Hepatic stellate cell (primary cell): ENCODE results near the gene CDH23.

Experiments
- DNase-seq: peaks from one replicate; pipeline ENCODE4 v3.0.0; 2011; ENCODE audit warnings: low spot score

The CDH23 gene

DNA sequence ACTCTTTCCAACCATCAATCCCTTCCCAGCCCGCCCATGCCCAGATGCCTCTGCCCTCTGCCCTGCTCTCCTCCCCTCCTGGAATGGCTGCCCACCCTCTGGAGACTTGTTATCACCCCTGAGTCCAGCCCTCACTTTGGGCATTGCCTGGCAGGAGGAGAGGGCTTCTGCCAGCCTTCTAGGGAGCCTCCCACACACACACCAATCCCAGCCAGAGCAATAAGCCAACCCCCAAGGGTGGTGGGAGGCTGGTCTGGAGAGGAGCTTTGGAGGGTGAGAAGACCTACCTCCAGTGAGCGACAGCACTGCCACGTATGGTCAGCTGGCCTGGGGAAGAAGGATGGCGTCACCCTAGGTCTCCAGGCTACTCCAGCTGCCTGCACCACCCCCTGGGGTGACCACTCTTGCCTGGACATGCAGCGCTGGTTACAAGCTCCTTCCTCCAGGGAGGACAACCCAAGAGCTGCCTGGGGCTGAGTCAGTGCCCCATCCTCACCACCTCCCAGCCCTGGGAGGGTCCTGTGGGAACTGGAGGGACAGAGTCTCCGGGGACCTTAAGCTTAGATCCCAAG is 314.4 kb downstream of the CDH23 start:
- DNase-seq = no peak

DNA sequence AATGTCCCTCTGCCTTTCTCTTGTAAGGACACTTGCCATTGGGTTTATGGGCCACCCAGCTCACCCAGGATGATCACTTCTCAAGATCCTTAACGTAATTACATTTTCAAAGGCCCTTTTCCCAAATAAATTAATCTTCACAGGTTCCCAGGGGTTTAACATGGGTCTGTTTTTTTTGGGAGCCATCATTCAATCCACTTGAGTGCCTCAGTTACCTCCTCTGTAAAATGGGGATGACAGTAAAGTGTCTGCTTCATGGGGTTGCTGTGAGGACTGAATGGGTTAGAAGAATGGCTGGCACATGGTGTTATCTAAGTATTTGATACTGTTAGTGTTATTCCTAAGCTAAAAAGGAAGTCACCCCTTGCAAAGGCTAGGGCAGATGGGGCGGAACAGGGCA is 315.4 kb downstream of the CDH23 start:
- no peak for DNase-seq

DNA sequence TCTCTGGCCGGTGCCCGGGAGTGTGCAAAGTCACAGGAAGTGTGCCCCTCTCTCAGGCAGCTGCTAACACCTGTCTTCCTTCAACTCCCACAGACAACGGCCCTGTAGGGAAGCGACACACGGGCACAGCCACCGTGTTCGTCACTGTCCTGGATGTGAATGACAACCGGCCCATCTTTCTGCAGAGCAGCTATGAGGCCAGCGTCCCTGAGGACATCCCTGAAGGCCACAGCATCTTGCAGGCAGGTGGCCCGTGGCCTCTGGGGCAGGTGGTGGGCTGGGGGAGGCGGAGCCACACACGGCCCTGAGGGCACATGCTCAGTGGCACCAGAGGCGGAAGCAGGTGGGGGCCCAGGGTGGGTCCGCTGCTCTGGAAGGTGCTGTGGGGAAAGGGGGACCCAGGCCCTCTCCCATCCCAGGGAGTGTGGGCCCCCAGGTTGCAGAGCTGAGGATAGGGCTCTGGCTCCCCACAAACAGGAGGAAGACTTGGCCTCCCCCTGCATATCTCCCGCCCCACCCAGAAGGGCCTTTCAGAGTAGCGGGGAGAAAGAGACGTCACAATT is 315.9 kb downstream of the CDH23 start:
- no peak for DNase-seq

DNA sequence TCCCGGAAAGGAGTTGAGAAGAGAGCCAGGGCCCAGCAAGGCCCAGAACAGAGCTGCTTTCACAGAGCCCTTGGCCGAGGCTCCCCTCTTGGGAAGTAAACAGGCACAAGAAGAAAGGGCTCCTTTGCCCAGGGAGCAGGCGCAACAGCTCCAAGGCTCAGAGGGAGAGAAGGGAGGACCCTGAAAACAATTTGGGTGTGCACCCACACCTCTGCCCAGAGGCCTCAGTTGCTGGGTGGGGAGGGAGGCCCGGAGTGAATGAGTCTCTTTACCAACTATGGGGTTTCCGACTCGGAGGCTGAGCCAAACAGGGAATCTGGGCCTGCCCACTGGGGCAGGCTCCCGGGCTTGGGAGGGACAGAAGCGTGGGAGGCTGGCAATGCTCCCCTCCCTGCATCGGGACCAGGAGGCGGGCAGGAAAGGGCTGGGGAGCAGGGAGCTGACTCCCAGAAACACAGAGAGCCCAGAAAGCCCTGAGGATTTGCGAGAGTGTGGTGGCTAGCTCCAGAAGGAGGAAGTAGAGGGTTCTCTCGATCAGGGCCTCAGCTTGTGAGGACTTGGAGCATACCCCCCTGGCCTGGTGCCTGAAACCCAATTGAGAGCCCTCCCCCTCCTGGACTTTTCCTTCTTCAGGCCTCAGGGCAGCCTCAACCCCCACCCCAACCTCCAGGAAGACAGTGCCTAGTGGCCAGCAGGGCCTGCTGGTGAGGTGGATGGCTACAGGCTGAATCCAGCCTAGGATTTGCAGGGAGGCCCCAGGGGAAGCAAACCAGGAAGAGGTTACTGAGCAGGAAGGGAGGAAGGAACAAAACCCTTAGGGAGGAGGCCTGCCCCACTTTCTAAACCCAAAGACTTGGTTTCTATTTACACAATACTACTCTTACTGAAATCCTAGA is 316.7 kb downstream of the CDH23 start:
- peak; percentile 94 for DNase-seq

DNA sequence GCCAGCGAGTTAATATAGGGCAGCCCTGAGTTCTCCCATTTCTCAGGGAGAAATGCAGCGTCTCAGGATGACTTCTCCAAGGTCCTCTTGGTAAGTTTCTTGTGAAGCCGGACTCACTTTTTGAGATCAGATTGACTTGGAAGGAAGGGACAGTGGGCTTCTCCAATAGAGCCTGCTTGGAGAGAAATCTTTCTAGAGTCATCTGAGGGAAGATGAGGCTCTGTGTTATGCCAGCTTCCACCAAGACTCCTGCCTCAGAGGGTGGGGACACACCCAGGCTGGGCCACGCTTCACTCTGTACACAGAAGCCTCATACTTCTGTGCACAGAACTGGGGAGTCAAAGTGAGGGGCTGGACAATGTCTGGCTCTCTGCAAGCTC is 317.3 kb downstream of the CDH23 start:
- no peak for DNase-seq

DNA sequence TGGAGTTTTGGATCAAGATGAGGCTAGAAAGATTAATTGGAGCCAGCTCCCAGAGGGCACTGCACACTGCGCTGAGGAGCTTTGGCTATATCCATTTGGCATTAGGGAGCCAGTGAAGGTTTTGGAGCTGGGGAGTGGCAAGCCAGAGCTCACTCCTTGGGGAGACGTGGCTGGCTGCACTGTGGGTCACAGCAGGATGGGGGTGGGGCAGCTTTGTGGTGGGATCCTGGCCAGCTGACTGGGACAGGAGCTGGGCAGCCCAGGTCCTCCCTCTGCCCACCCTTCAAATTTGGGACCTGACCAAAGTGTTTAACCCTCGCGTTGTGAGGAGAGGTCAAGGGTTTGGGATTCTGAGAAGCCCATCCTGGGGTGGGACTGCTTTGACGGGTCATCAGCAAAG is 317.9 kb downstream of the CDH23 start:
- no peak for DNase-seq

DNA sequence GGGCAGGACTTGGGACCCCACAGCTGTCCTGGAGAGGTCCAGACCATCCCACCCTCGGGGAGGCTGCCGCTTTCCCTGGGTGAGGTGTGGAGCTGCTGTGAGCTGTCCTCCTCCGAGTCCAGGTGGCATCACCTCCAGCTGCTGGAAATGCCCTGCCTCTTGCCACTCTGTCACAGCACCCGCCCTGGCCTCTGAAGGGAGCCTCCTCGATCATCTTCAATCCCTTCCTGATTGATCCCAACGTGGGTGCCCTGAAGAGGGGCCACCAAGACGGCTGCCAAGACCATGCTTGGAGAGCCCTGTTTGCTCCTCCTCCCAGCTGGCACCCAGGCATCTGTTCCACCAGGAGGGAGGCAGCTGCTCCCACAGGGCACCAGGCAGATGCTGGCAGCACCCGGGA is 318.3 kb downstream of the CDH23 start:
- DNase-seq = no peak

DNA sequence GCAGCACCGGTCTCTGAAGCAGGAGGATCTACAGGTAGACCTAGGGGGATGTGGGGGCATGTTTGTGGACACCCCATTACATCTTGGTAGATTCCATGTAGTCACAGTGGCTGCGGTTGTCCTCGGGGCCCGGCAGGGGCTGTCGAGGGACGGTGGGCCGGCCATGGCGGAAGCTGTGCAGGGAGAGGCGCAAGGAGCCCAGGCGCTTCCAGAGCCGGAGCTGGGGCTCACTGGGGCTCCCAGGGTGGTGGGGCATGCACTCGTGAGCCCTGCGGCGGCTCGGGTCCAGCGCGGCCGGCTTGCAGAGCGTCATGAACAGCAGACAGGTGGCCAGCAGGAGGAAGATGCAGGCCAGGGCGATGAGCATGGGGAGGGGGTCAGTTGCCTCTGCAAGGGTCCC is 319.1 kb downstream of the CDH23 start:
- no peak for DNase-seq

DNA sequence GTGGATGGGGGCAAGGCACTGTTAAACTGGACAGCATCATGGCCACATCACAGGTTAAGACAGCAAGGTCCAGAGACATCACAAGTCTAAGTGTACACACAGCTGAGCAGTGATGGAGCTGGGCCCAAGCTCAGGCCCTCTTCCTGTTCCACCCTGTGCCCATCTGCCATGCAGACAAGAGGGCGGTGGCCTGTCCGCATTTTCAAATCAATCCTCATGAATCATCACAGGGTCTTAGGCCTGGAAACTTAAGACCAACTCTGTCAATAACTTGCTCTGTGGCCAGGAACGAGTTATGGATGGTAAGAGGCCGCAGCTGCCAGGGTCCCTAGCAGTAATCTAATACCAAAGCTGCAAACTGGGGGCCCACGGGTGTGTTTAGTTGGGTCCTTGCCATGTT is 319.7 kb downstream of the CDH23 start:
- no peak for DNase-seq

DNA sequence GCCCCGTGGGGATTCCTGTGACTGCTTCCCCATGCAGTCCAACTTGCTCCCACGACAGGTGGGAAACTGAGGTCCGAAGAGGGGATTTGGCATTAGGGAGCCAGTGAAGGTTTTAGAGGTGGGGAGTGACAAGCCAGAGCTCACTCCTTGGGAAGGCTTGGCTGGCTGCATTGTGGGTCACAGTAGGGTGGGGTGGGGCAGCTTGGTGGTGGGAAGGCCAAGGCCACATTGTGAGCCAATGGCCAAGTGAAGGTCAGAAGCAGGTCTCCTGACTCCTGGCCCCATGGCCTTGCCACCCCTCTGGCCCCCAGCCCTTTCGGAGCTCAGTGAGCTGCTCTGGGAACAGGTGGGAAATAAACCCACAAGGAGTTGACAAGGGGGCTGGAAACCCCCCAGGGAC is 320.3 kb downstream of the CDH23 start:
- no peak for DNase-seq

DNA sequence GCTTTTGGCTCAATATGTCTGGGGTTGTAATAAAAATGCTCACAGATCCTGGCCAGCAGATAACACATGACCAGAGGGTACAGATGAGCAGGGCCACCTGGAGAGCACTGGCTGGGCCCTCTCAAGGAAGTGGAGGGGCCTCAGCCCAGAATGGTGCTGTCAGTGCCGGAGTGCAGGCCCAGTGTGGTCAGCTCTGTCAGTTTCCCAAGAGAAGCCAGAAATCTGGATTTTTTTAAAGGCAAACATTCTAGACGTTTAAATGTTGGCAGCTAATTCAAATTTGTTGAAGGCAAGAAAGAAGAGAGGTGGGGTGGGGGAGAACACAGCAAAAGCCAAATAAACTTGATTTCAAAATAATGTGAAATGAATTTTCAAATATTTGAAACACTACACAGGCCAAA is 320.8 kb downstream of the CDH23 start:
- no peak for DNase-seq

DNA sequence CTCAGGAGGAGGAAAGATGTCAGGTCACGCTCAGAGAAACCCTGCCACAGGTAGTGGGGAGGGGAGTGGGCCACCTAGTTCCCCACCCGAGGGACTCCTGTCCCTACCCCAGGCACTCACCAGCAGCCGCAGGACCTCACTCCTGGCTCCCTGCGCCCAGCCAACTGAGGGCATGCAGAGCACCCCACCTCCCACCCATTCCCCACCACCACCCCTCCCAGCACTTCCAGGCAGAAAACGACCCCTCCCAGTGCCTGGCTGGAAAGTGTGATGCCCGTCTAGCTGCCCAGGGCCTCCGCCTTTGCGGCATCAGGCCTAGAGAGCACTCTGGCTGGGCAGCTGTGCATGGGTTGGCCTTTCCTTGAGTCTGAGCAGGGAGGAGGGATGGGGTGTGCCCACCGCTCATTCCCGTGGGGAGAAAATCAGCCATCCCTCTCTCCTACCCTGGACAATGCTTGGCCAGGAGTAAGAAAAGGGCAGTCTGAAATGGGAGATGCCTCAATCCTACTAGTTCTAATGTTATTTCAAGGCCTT is 321.5 kb downstream of the CDH23 start:
- no peak for DNase-seq

DNA sequence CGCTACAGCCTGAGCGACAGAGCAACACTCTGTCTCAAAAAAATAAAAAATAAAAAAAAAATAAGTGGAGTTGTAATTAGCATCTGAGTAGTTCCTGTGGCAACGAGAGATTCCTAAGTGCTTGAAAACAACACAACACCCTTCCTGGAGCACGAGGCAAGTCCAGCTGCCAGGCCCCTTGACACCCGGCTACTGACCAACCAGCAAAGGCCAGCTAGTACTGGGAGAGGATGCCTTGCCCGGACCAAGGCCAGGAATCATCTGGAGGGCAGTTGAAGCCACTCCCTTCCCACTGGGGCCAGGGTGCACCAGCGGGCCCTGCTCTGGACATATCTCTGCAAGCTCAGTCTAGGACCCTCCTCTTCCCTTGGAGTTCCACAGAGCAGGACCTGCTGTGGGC is 322.3 kb downstream of the CDH23 start:
- DNase-seq = no peak

DNA sequence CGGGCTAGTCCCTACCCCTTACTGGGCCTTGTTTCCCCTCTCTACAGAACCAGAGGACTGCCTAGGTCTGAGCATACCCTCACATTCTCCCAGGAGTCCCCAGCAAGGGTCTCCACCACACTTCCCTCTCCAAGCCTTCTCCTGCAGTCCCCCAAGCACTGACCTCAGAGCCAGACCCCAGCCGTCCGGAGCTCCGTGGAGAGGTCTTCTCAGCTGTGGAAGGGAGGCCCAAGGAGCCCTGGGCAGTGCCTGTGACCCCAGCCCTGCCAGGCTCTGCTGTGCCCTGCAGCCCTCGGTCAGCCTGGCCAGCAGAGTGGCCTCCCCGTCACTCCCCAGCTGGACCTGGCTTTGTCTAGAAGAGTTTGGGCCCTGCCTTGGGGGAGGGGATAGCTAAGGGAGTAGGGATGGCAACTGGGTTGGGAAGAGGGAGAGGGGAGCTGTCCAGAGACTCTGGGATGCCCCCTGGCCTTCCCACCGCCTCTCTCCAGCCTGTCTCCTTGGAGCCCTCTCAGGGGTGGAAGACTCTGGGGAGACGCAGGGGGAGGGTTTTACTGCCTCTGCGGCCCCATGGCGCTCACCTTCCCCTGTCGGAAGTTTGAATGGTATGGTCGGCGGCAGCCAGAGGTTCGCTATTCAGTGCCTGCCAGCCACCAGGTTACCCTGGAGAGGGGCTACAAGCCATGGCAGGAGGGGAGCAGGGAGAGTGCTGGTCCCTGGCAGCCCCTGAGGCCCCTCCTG is 322.9 kb downstream of the CDH23 start, which contains the start of gene C10orf105:
Gene C10orf105, minus strand, starts transcription at position 315 of the 738 bp plus-strand sequence. CDS start 3,441 bp downstream, outside the sequence.
- DNase-seq = no peak

DNA sequence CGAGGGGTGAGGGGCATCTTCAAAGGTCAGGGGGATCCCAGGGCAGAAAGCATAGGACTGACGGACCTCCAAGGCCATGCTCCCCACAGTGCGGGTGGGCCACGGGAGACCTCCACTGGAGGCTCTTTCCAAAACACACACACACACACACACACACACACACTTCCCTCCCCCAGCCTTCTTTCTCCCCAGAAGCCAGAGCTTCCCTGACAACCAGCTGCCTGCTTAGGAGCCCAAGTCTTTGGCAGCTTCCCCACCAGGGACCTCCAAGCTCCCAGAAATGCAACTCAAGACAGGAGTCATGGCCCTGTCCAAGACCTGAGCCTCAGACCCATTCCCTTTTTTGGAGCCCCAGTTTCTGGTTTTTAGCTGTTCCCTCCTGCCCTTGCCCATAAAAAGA is 323.6 kb downstream of the CDH23 start:
- no peak for DNase-seq

DNA sequence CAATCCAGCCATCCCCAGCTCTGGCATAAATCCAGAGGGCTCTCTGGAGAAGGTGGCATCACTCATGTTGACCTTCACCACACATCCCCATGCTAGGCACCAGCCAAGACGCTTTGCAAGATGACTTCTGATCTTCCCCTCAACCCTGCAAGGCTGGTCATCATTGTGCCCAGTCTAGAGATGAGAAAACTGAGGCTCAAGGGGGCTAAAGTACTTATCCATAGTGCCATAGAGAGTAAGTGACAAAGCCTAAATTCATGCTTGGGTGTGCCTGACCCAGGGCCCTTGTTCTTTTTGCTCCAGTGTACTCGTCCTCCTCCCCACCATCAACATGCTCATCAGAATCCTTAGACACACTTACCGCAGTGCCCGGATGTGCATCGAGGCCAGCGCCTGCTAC is 324.6 kb downstream of the CDH23 start:
- no peak for DNase-seq

DNA sequence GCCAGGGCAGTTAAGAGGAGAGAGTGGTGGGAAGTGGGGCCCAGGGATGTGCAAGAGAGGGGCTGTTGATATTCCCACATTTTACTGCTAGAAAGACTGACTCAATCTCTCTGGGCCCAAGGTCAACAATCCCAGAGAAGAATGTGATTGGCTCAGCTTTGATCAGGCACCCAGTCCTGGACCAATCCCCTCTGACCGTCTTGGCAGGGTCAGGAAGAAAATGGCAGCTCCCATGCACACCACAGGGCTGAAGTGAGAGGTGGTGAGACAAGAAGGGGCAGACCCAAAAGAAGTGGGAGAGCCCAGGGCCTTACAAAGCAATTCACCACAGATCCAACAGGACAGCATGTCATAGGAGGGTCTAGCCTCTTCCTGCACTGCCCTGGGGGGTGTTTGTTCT is 326.1 kb downstream of the CDH23 start:
- DNase-seq = no peak

DNA sequence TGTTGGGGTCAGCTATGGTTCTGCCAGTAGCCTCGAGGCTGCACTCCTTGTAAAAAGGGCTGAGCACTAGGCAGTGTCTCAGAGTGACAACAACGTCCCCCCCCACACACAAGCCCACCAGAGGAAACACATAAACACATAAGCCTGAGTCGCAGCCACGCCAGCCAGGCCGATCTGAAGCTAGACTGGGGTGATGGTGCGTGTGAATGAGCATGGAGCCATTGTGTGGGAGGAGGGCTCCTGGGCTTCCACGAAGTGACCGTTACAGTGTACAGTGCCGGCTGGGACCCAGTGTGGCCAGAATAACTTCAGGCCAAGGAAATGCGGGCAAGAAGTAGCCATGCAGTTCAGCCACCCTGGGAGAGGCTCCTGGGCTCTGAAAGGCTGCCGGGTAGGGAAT is 326.6 kb downstream of the CDH23 start:
- no peak for DNase-seq

DNA sequence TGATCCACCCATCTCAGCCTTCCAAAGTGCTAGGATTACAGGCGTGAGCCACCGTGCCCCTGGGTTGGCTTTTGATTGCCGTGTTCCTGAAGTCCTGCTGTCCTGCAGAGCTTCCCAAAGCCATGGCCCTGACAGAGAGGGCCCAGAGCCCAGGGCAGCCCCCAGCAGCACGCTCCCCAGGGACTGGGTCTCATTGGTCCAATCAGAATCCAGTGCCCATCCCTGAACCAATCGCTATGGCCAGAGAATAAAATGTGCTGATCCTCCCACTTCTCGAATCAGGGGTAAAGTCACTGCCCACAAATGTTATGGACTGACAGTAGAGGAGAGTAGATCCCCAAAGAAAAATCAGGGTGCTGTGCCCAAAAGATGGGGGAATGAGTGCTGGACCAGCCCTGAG is 327.8 kb downstream of the CDH23 start:
- no peak for DNase-seq

DNA sequence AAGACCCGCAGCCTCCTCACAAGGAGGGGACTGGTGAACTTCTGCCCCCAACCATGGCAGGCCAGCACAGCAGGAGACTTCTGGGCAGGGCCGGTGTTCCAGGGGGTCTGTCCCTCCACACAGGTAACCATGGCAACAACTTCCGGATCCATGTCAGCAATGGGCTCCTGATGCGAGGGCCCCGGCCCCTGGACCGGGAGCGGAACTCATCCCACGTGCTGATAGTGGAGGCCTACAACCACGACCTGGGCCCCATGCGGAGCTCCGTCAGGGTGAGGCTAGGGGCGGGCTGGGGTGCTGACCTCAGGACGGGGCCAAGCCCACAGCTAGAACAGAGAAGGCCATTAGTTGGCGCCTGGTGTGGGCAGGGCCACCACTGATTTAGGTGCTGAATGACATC is 328.5 kb downstream of the CDH23 start:
- DNase-seq = no peak

DNA sequence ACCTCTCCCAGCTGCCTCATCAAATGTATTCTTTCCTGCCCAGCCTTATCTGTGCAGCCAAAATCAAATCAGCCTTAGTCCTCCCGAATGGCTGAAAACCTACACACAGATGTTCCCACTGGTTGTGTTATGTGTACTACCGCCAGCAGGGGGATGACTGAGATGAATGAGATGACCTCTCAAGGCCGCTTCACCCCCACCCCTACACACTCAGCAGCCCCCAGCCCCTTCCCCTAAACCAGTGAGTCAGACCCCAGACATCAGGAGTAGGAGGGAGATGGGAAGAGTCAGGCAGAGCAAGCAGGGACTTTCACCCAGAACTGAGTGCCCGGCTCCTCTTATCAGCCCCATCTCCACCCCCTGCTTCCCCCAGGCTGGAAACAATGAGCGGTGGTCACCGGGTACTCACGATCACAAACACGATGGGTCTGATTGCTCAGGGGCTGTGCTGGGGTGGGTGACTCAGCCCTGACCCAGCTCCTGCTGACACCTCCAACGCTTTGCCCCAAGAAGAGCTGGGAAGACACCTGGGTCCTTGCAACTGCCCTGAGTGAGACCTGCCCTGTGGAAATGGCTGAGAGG is 329.4 kb downstream of the CDH23 start:
- DNase-seq = peak; percentile 58

DNA sequence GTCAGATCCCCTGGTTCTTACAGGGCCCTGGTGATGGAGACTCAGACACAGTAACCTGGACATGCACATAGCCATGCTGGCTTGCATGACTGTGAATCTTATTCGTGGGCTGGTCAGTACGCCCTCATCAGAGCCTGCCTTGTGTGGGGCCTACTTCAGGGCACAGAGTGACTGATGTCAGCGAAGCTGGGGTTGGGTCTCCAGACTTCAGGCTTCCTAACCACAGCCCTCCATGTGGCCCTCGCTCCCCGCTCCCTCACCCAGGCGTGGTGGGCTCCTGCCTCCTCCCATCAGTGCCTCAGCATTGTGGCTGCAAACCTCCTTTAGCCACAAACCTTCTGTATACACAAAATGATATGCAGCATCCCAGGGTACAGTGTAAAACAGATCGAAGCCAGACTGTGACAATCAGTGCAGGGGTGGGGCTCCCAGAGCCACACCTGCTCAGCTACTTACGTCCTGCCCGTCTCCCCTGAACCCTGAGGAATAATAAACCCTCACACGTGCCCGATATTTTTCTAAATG is 329.9 kb downstream of the CDH23 start:
- no peak for DNase-seq
